WTC11 (cell line): ENCODE measurements around the gene GTPBP8. TPM values are rescaled to one million over a fixed set of nuclear protein-coding genes. Genes with fewer than 3 reads are reported as not detected.

Experiments
- AFF4 ChIP-seq: sonication (generic); formaldehyde crosslinking; IDR thresholded peaks from 2 replicates; pipeline ENCODE4 v1.8.1; 2023; ENCODE audit warnings: mild to moderate bottlenecking, missing genetic modification reagents, borderline replicate concordance
- AR ChIP-seq: fragments of 250-450 bp; sonication (Bioruptor Pico); IDR thresholded peaks from 2 replicates; pipeline ENCODE4 v1.9.0; 2021; ENCODE audit warnings: mild to moderate bottlenecking
- ATF3 ChIP-seq: sonication (generic); formaldehyde crosslinking; conservative IDR thresholded peaks from 2 replicates; pipeline ENCODE4 v1.8.1; 2022; ENCODE audit warnings: mild to moderate bottlenecking, missing genetic modification reagents
- CREB1 ChIP-seq: sonication (generic); formaldehyde crosslinking; IDR thresholded peaks from 2 replicates; pipeline ENCODE4 v1.8.0; 2023; ENCODE audit warnings: mild to moderate bottlenecking, missing genetic modification reagents
- FOXJ3 ChIP-seq: sonication (generic); formaldehyde crosslinking; IDR thresholded peaks from 2 replicates; pipeline ENCODE4 v1.9.0; 2021; ENCODE audit warnings: missing genetic modification reagents, mild to moderate bottlenecking, borderline replicate concordance
- JUN ChIP-seq: sonication (generic); formaldehyde crosslinking; IDR thresholded peaks from 2 replicates; pipeline ENCODE4 v1.8.0; 2023; ENCODE audit warnings: mild to moderate bottlenecking, missing genetic modification reagents
- NFATC4 ChIP-seq: fragments of 250-450 bp; sonication (Bioruptor Pico); IDR thresholded peaks from 2 replicates; pipeline ENCODE4 v1.9.0; 2021; ENCODE audit warnings: mild to moderate bottlenecking
- NR1H2 ChIP-seq: sonication (generic); formaldehyde crosslinking; IDR thresholded peaks from 2 replicates; pipeline ENCODE4 v1.9.0; 2021; ENCODE audit warnings: mild to moderate bottlenecking, moderate library complexity, missing genetic modification reagents
- PRDM15 ChIP-seq: sonication (generic); formaldehyde crosslinking; IDR thresholded peaks from 2 replicates; pipeline ENCODE4 v1.8.0; 2022; ENCODE audit warnings: missing genetic modification reagents
- SP1 ChIP-seq: sonication (generic); formaldehyde crosslinking; conservative IDR thresholded peaks from 2 replicates; pipeline ENCODE4 v1.8.1; 2022; ENCODE audit warnings: missing genetic modification reagents
- USF2 ChIP-seq: sonication (generic); formaldehyde crosslinking; IDR thresholded peaks from 2 replicates; pipeline ENCODE4 v1.8.1; 2023; ENCODE audit warnings: mild to moderate bottlenecking, missing genetic modification reagents, moderate library complexity
- ZNF219 ChIP-seq: sonication (generic); formaldehyde crosslinking; IDR thresholded peaks from 2 replicates; pipeline ENCODE4 v1.8.0; 2023; ENCODE audit warnings: missing genetic modification reagents, mild to moderate bottlenecking, borderline replicate concordance
- ZNF425 ChIP-seq: fragments of 250-450 bp; sonication (Bioruptor Pico); conservative IDR thresholded peaks from 2 replicates; pipeline ENCODE4 v1.9.0; 2021; ENCODE audit warnings: mild to moderate bottlenecking
- ZNF532 ChIP-seq: fragments of 250-450 bp; sonication (Bioruptor Pico); IDR thresholded peaks from 2 replicates; pipeline ENCODE4 v1.9.0; 2021; ENCODE audit warnings: mild to moderate bottlenecking, borderline replicate concordance
- ZNF671 ChIP-seq: fragments of 250-450 bp; sonication (Bioruptor Pico); IDR thresholded peaks from 2 replicates; pipeline ENCODE4 v1.8.0; 2021; ENCODE audit warnings: mild to moderate bottlenecking
- ZSCAN18 ChIP-seq: fragments of 250-450 bp; sonication (Bioruptor Pico); IDR thresholded peaks from 2 replicates; pipeline ENCODE4 v2.1.2; 2022; ENCODE audit warnings: mild to moderate bottlenecking, moderate library complexity
- total RNA-seq: library from RNA; stranded (reverse); gene quantifications from 3 replicates; pipeline ENCODE4 v1.2.3, GENCODE V29; 2021

The GTPBP8 gene
- total RNA-seq, 1 experiment from 2014 or later: 19.5 TPM

- TF ChIP-seq ZNF532 (CRISPR knock-in tag) (peak; percentile 79; the same call in 1 of the 2 replicates), CREB1 (CRISPR knock-in tag) (0 out of 2 replicates have a peak, but pooled peaks have one; percentile 52), ATF3 (CRISPR knock-in tag) (no peak), ZNF425 (CRISPR knock-in tag) (no peak), USF2 (CRISPR knock-in tag) (peak; percentile 64), AFF4 (CRISPR knock-in tag) (peak; percentile 36; the same call in 1 of the 2 replicates), ZNF219 (CRISPR knock-in tag) (no peak), PRDM15 (CRISPR knock-in tag) (peak; percentile 55; the same call in 1 of the 2 replicates), JUN (CRISPR knock-in tag) (peak; percentile 76; the same call in 1 of the 2 replicates), ZSCAN18 (CRISPR knock-in tag) (0 out of 2 replicates have a peak, but pooled peaks have one; percentile 53), NR1H2 (no peak), ZNF671 (CRISPR knock-in tag) (no peak), NFATC4 (CRISPR knock-in tag) (no peak), FOXJ3 (no peak), SP1 (peak; percentile 88), AR (CRISPR knock-in tag) (no peak)
These were observed 28.7 kb downstream of the GTPBP8 start (continued) for GRCh38 chr3:113019182-113020137.
